Natural killer cell (primary cell): Measurements from ENCODE around the gene BPIFB4. TPM values are rescaled to one million over a fixed set of nuclear protein-coding genes. Genes with fewer than 3 reads are reported as not detected.
"Not testable (repeated sequence)": the region's sequence is repeated elsewhere in the genome, so short reads cannot be mapped to it uniquely, and the experiment has no call there.

Experiments
- ATAC-seq, 3 donors: fragments of 150-1000 bp in 2 of 3; fragments of 200-7000 bp in 1 of 3; cut with Tn5 transposase; 1 replicate in 1 of 3; 2 replicates in 2 of 3; pipeline ENCODE4 v1.10.0; 2021; ENCODE audit warnings: mild to moderate bottlenecking in 2 of 3, moderate library complexity in 2 of 3
- DNase-seq, 2 donors: peaks; one replicate each; pipeline versions ENCODE4 v3.0.0 to v3.0.0-alpha.2; 2013 to 2021; ENCODE audit warnings: mixed read lengths in 1 of 2
- H3K27ac ChIP-seq: one replicate; pipeline ENCODE4 v1.5.1; 2013; ENCODE audit warnings: mild to moderate bottlenecking, low read length
- H3K27me3 ChIP-seq: one replicate; pipeline ENCODE4 v1.6.1; 2013; ENCODE audit warnings: low read length; ENCODE audit not compliant: control insufficient read depth, insufficient read depth
- H3K36me3 ChIP-seq: one replicate; pipeline ENCODE4 v1.6.1; 2013; ENCODE audit warnings: low read length; ENCODE audit not compliant: control insufficient read depth, insufficient read depth
- H3K4me1 ChIP-seq: one replicate; pipeline ENCODE4 v1.6.1; 2013; ENCODE audit warnings: low read length; ENCODE audit not compliant: control insufficient read depth, insufficient read depth
- H3K4me3 ChIP-seq: one replicate; pipeline ENCODE4 v1.5.1; 2013; ENCODE audit warnings: low read length
- H3K9me3 ChIP-seq: one replicate; pipeline ENCODE4 v1.6.1; 2013; ENCODE audit warnings: low read length; ENCODE audit not compliant: control insufficient read depth, insufficient read depth
- H3K27ac Mint-ChIP-seq, 2 donors: one replicate each; pipeline ENCODE4 v1.8.0; 2022; ENCODE audit warnings: mild to moderate bottlenecking in 2 of 2, mixed read lengths in 2 of 2, moderate library complexity in 1 of 2
- H3K27me3 Mint-ChIP-seq, 2 donors: one replicate each; pipeline ENCODE4 v1.8.0; 2022; ENCODE audit warnings: low read depth in 2 of 2, mixed read lengths in 2 of 2
- H3K36me3 Mint-ChIP-seq: one replicate; pipeline ENCODE4 v1.8.0; 2022; ENCODE audit warnings: mixed read lengths
- H3K4me1 Mint-ChIP-seq, 2 donors: one replicate each; pipeline ENCODE4 v1.8.0; 2022; ENCODE audit warnings: mixed read lengths in 2 of 2
- H3K4me3 Mint-ChIP-seq: one replicate; pipeline ENCODE4 v1.8.0; 2022; ENCODE audit warnings: mild to moderate bottlenecking, moderate library complexity, mixed read lengths
- H3K9me3 Mint-ChIP-seq, 2 donors: one replicate each; pipeline ENCODE4 v1.8.0; 2022; ENCODE audit warnings: mixed read lengths in 2 of 2
- WGBS: methylation state at CpG from one replicate; pipeline ENCODE4 v1.1.7; 2013; ENCODE audit warnings: missing lambda C conversion rate; ENCODE audit not compliant: insufficient coverage; 5-methylcytosine and 5-hydroxymethylcytosine counted together
- intact Hi-C: fragments of 100-400 bp; cut with micrococcal nuclease; formaldehyde crosslinking; loops from one replicate; pipeline ENCODE4 v1.14.2; 2022
- total RNA-seq, 4 donors: library from RNA; stranded (reverse); fragments of 120-200 nt in 1 of 4; gene quantifications; one replicate each; pipeline versions ENCODE4 v1.2.3 to v1.2.4, GENCODE V29; 2013 to 2022
- TF ChIP-seq, protein P1 (sequence below): fragments of 200-600 bp; IDR thresholded peaks from one replicate; pipeline ENCODE4 v1.8.0; 2022; ENCODE audit warnings: antibody characterized with exemption

BPIFB4 gene
- total RNA-seq, 3 donors from 2014 or later (not counting 1 experiment from before 2014, with no cell fraction given): not detected

- H3K9me3 Mint-ChIP-seq: no peaks in the 10 kb centered on the region
- no peaks in the 10 kb centered on the region for H3K4me1 Mint-ChIP-seq
- no peak overlapping the region for H3K4me3 Mint-ChIP-seq
- Histone ChIP-seq H3K4me1 (no peaks in the 10 kb centered on the region), H3K4me3 (no peak overlapping the region), H3K9me3 (no peaks in the 10 kb centered on the region), H3K27ac (no peak overlapping the region), H3K27me3 (no peaks in the 10 kb centered on the region), H3K36me3 (no peaks in the 10 kb centered on the region)
- no peaks in the 10 kb centered on the region for H3K36me3 Mint-ChIP-seq
- DNase-seq: no peak
- no peak for ATAC-seq
- no peak overlapping the region for H3K27ac Mint-ChIP-seq
- peaks cover 0 to 5% of the 10 kb centered on the region in 2 donors for H3K27me3 Mint-ChIP-seq
- intact Hi-C loops: no loop called here
- TF ChIP-seq, protein P1, sequence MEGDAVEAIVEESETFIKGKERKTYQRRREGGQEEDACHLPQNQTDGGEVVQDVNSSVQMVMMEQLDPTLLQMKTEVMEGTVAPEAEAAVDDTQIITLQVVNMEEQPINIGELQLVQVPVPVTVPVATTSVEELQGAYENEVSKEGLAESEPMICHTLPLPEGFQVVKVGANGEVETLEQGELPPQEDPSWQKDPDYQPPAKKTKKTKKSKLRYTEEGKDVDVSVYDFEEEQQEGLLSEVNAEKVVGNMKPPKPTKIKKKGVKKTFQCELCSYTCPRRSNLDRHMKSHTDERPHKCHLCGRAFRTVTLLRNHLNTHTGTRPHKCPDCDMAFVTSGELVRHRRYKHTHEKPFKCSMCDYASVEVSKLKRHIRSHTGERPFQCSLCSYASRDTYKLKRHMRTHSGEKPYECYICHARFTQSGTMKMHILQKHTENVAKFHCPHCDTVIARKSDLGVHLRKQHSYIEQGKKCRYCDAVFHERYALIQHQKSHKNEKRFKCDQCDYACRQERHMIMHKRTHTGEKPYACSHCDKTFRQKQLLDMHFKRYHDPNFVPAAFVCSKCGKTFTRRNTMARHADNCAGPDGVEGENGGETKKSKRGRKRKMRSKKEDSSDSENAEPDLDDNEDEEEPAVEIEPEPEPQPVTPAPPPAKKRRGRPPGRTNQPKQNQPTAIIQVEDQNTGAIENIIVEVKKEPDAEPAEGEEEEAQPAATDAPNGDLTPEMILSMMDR: no peak
- 70% methylated on average over 8 of the region's 8 CpGs for WGBS
Measured at GRCh38 chr20:33105316-33105924, 26.0 kb downstream of the BPIFB4 start.

GRCh38 chr20:33106058-33106620 is 26.7 kb downstream of the BPIFB4 start:
- not testable (repeated sequence) for H3K27me3 Mint-ChIP-seq

GRCh38 chr20:33108661-33109060 is 29.2 kb downstream of the BPIFB4 start:
- Histone ChIP-seq H3K27me3 (no peaks in the 10 kb centered on the region), H3K4me1 (no peaks in the 10 kb centered on the region), H3K4me3 (no peak overlapping the region), H3K9me3 (no peaks in the 10 kb centered on the region), H3K36me3 (no peaks in the 10 kb centered on the region), H3K27ac (no peak overlapping the region)
- TF ChIP-seq, protein P1: no peak
- Mint-ChIP-seq H3K4me3 (no peak overlapping the region), H3K4me1 (no peaks in the 10 kb centered on the region), H3K9me3 (no peaks in the 10 kb centered on the region), H3K27ac (no peak overlapping the region), H3K27me3 (peaks cover 0 to 5% of the 10 kb centered on the region in 2 donors), H3K36me3 (no peaks in the 10 kb centered on the region)
- WGBS: 80% methylated on average over 2 of the region's 2 CpGs
- intact Hi-C loops: no loop called here
- DNase-seq: no peak
- no peak for ATAC-seq

More at GRCh38 chr20:33106058-33106620, 26.7 kb downstream of the BPIFB4 start:
- H3K36me3 ChIP-seq, H3K4me1 ChIP-seq, DNase-seq, H3K9me3 Mint-ChIP-seq, H3K4me1 Mint-ChIP-seq, H3K27ac Mint-ChIP-seq, H3K9me3 ChIP-seq, H3K27me3 ChIP-seq, H3K27ac ChIP-seq, H3K36me3 Mint-ChIP-seq, H3K4me3 ChIP-seq, intact Hi-C loops, ATAC-seq, H3K4me3 Mint-ChIP-seq: not testable (repeated sequence)
- WGBS: 85% methylated on average over 6 of the region's 7 CpGs

- WGBS: 83% methylated on average over 5 of the region's 8 CpGs
- H3K4me1 Mint-ChIP-seq: no peaks in the 10 kb centered on the region
- H3K9me3 ChIP-seq: no peaks in the 10 kb centered on the region
Measured at GRCh38 chr20:33110147-33110825, 30.8 kb downstream of the BPIFB4 start.

More at GRCh38 chr20:33110147-33110825, 30.8 kb downstream of the BPIFB4 start:
- DNase-seq (no peak), ATAC-seq (no peak)
- Histone ChIP-seq H3K27me3 (no peaks in the 10 kb centered on the region), H3K36me3 (no peaks in the 10 kb centered on the region), H3K4me1 (no peaks in the 10 kb centered on the region), H3K4me3 (no peak overlapping the region), H3K27ac (no peak overlapping the region)
- no peak overlapping the region for H3K4me3 Mint-ChIP-seq
- no peak overlapping the region for H3K27ac Mint-ChIP-seq
- TF ChIP-seq, protein P1: no peak
- H3K27me3 Mint-ChIP-seq: peaks cover 0 to under 1% of the 10 kb centered on the region in 2 donors
- no peaks in the 10 kb centered on the region for H3K36me3 Mint-ChIP-seq
- H3K9me3 Mint-ChIP-seq: no peaks in the 10 kb centered on the region
- intact Hi-C loops: no loop called here
